Measurements from ENCODE around the gene NME1. TPM values are rescaled to one million over a fixed set of nuclear protein-coding genes. Genes with fewer than 3 reads are reported as not detected.

NME1 gene
- total RNA-seq, 1 donor: 105 TPM

GRCh38 chr17:51184124-51184523, 30.8 kb downstream of the NME1 start:
- no peak for TF ChIP-seq CTCF (IDR thresholded peaks at IDR 0.05; ENCODE audit: insufficient read depth, low read depth, low read length)
- no peak overlapping the region for H3K4me3 ChIP-seq (ENCODE audit: low read depth, low read length)
- DNase-seq (ENCODE audit: low read depth): peak; percentile 46

GRCh38 chr17:51185763-51186332, 32.5 kb downstream of the NME1 start:
- H3K4me3 ChIP-seq (ENCODE audit: low read depth, low read length): no peak overlapping the region
- no peak for TF ChIP-seq CTCF (IDR thresholded peaks at IDR 0.05; ENCODE audit: insufficient read depth, low read depth, low read length)
- DNase-seq (ENCODE audit: low read depth): no peak

- no peak for TF ChIP-seq CTCF (IDR thresholded peaks at IDR 0.05; ENCODE audit: insufficient read depth, low read depth, low read length)
- H3K4me3 ChIP-seq (ENCODE audit: low read depth, low read length): no peak overlapping the region
- DNase-seq (ENCODE audit: low read depth): peak; percentile 92
Measured at GRCh38 chr17:51188271-51188833, 35.0 kb downstream of the NME1 start.

- TF ChIP-seq CTCF (IDR thresholded peaks at IDR 0.05; ENCODE audit: insufficient read depth, low read depth, low read length): no peak
- no peak overlapping the region for H3K4me3 ChIP-seq (ENCODE audit: low read depth, low read length)
- no peak for DNase-seq (ENCODE audit: low read depth)
Measured at GRCh38 chr17:51189162-51189561, 35.8 kb downstream of the NME1 start.

GRCh38 chr17:51189628-51190027, 36.3 kb downstream of the NME1 start:
- peak; percentile 64 for DNase-seq (ENCODE audit: low read depth)
- no peak overlapping the region for H3K4me3 ChIP-seq (ENCODE audit: low read depth, low read length)
- TF ChIP-seq CTCF (IDR thresholded peaks at IDR 0.05; ENCODE audit: insufficient read depth, low read depth, low read length): no peak

- no peak overlapping the region for H3K4me3 ChIP-seq (ENCODE audit: low read depth, low read length)
- no peak for DNase-seq (ENCODE audit: low read depth)
- no peak for TF ChIP-seq CTCF (IDR thresholded peaks at IDR 0.05; ENCODE audit: insufficient read depth, low read depth, low read length)
Measured at GRCh38 chr17:51191895-51192294, 38.5 kb downstream of the NME1 start.

GRCh38 chr17:51197754-51198153, 44.4 kb downstream of the NME1 start:
- H3K4me3 ChIP-seq (ENCODE audit: low read depth, low read length): no peak overlapping the region
- TF ChIP-seq CTCF (IDR thresholded peaks at IDR 0.05; ENCODE audit: insufficient read depth, low read depth, low read length): no peak

More at GRCh38 chr17:51197754-51198153, 44.4 kb downstream of the NME1 start:
- no peak for DNase-seq (ENCODE audit: low read depth)
